Measurements from ENCODE around the gene POU2F3. TPM values are rescaled to one million over a fixed set of nuclear protein-coding genes. Genes with fewer than 3 reads are reported as not detected.

The POU2F3 gene
- total RNA-seq, 2 donors from 2014 or later = 1.5 to 6.1 TPM

- no peaks in the 10 kb centered on the region for H3K9me3 ChIP-seq
- no peaks in the 10 kb centered on the region for H3K36me3 ChIP-seq
- intact Hi-C loops (cut with DNase I) = no loop called here
- WGBS = 74% methylated on average over 4 of the region's 4 CpGs
- DNase-seq (ENCODE audit: low spot score) = no peak
- no peaks in the 10 kb centered on the region for H3K27me3 ChIP-seq (replicated peaks; ENCODE audit: insufficient read depth)
- H3K4me1 ChIP-seq (replicated peaks) = no peaks in the 10 kb centered on the region
- H3K4me3 ChIP-seq = no peak overlapping the region
- TF ChIP-seq CTCF (IDR thresholded peaks at IDR 0.05) (no peak), POLR2AphosphoS5 (IDR thresholded peaks at IDR 0.05) (no peak), POLR2A (IDR thresholded peaks at IDR 0.05) (no peak)
- no peak overlapping the region for H3K27ac ChIP-seq
These were observed 45.3 kb downstream of the POU2F3 start for GRCh38 chr11:120285256-120285655.

GRCh38 chr11:120288021-120288420, 48.1 kb downstream of the POU2F3 start:
- no peak for DNase-seq (ENCODE audit: low spot score)
- intact Hi-C loops (cut with DNase I) = no loop called here
- TF ChIP-seq POLR2A (IDR thresholded peaks at IDR 0.05) (no peak), POLR2AphosphoS5 (IDR thresholded peaks at IDR 0.05) (no peak), CTCF (IDR thresholded peaks at IDR 0.05) (no peak)

GRCh38 chr11:120289426-120289825, 49.5 kb downstream of the POU2F3 start:
- TF ChIP-seq CTCF (IDR thresholded peaks at IDR 0.05) (no peak), POLR2AphosphoS5 (IDR thresholded peaks at IDR 0.05) (no peak), POLR2A (IDR thresholded peaks at IDR 0.05) (no peak)
- intact Hi-C loops (cut with DNase I) = no loop called here
- no peak overlapping the region for H3K4me3 ChIP-seq
- no peak overlapping the region for H3K27ac ChIP-seq
- H3K27me3 ChIP-seq (replicated peaks; ENCODE audit: insufficient read depth) = no peaks in the 10 kb centered on the region
- H3K4me1 ChIP-seq (replicated peaks) = no peaks in the 10 kb centered on the region
- no peaks in the 10 kb centered on the region for H3K9me3 ChIP-seq
- WGBS = 95% methylated on average over 9 of the region's 9 CpGs
- H3K36me3 ChIP-seq = no peaks in the 10 kb centered on the region
- DNase-seq (ENCODE audit: low spot score) = no peak

More at GRCh38 chr11:120288021-120288420, 48.1 kb downstream of the POU2F3 start:
- H3K9me3 ChIP-seq = no peaks in the 10 kb centered on the region
- no peaks in the 10 kb centered on the region for H3K4me1 ChIP-seq (replicated peaks)
- no peak overlapping the region for H3K27ac ChIP-seq
- no peak overlapping the region for H3K4me3 ChIP-seq
- H3K27me3 ChIP-seq (replicated peaks; ENCODE audit: insufficient read depth) = no peaks in the 10 kb centered on the region
- no peaks in the 10 kb centered on the region for H3K36me3 ChIP-seq
- 81% methylated on average over 2 of the region's 2 CpGs for WGBS

- no peaks in the 10 kb centered on the region for H3K27me3 ChIP-seq (replicated peaks; ENCODE audit: insufficient read depth)
- no peak overlapping the region for H3K4me3 ChIP-seq
- no peak for DNase-seq (ENCODE audit: low spot score)
- TF ChIP-seq POLR2A (IDR thresholded peaks at IDR 0.05) (no peak), POLR2AphosphoS5 (IDR thresholded peaks at IDR 0.05) (no peak), CTCF (IDR thresholded peaks at IDR 0.05) (no peak)
- no peaks in the 10 kb centered on the region for H3K9me3 ChIP-seq
- no peak overlapping the region for H3K27ac ChIP-seq
- no peaks in the 10 kb centered on the region for H3K36me3 ChIP-seq
- H3K4me1 ChIP-seq (replicated peaks) = no peaks in the 10 kb centered on the region
- intact Hi-C loops (cut with DNase I) = no loop called here
- WGBS = 70% methylated on average over 3 of the region's 3 CpGs
These were observed 51.0 kb downstream of the POU2F3 start for GRCh38 chr11:120290956-120291355.

- DNase-seq (ENCODE audit: low spot score) = no peak
- no peaks in the 10 kb centered on the region for H3K4me1 ChIP-seq (replicated peaks)
- intact Hi-C loops (cut with DNase I) = no loop called here
- TF ChIP-seq POLR2AphosphoS5 (IDR thresholded peaks at IDR 0.05) (no peak), CTCF (IDR thresholded peaks at IDR 0.05) (no peak), POLR2A (IDR thresholded peaks at IDR 0.05) (no peak)
- no peaks in the 10 kb centered on the region for H3K9me3 ChIP-seq
- no peak overlapping the region for H3K4me3 ChIP-seq
- no peak overlapping the region for H3K27ac ChIP-seq
- H3K27me3 ChIP-seq (replicated peaks; ENCODE audit: insufficient read depth) = no peaks in the 10 kb centered on the region
- no peaks in the 10 kb centered on the region for H3K36me3 ChIP-seq
- 57% methylated on average over 5 of the region's 5 CpGs for WGBS
These were observed 53.3 kb downstream of the POU2F3 start for GRCh38 chr11:120293038-120293800.
